ENCODE results near the gene XAB2.
"Not testable (repeated sequence)": the region's sequence is repeated elsewhere in the genome, so short reads cannot be mapped to it uniquely, and the experiment has no call there.

Gene XAB2

DNA sequence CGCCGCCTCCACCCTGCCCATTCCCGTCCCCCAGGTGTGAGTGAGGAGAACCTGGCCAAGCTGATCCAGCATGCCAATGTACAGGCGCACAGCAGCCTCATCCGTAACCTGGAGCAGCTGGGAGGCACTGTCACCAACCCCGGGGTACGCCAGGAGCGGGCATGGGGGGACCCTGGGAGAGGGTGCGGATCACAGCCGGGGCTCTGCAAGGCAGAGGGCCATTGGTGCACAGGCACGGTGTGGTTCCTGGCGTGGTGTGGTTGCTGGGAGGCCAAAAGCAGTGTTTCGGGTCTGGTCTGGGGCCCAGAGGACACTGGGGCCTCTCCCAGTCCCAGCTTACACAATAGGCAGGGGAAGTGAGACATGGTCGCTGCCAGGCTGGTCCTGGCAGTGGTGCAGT is 15.8 kb upstream of the XAB2 start:
- in situ Hi-C loops (cut with HindIII; ENCODE audit: low sequenced_read_pairs): no loop called here
- DNase-seq (ENCODE audit: low read depth, low spot score): no peak
- TF ChIP-seq, protein P1, sequence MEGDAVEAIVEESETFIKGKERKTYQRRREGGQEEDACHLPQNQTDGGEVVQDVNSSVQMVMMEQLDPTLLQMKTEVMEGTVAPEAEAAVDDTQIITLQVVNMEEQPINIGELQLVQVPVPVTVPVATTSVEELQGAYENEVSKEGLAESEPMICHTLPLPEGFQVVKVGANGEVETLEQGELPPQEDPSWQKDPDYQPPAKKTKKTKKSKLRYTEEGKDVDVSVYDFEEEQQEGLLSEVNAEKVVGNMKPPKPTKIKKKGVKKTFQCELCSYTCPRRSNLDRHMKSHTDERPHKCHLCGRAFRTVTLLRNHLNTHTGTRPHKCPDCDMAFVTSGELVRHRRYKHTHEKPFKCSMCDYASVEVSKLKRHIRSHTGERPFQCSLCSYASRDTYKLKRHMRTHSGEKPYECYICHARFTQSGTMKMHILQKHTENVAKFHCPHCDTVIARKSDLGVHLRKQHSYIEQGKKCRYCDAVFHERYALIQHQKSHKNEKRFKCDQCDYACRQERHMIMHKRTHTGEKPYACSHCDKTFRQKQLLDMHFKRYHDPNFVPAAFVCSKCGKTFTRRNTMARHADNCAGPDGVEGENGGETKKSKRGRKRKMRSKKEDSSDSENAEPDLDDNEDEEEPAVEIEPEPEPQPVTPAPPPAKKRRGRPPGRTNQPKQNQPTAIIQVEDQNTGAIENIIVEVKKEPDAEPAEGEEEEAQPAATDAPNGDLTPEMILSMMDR (IDR thresholded peaks at IDR 0.05; ENCODE audit: low read depth, low read length): no peak
- no peak overlapping the region for H3K4me3 ChIP-seq (ENCODE audit: low read depth, low read length)

DNA sequence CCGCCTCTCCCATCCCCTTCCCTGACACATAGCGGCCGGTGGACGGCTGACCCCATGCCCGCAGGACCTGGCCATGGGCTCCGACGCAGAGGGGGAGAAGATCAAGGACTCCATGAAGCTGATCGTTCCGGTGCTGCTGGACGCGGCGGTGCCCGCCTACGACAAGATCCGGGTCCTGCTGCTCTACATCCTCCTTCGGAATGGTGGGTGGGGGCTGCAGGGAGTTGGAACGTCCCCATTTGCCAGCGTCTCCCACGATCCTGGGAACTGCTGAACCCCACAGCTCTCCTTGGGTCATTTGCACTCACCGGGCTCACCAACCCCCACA is 15.2 kb upstream of the XAB2 start:
- TF ChIP-seq, protein P1 (IDR thresholded peaks at IDR 0.05; ENCODE audit: low read depth, low read length): no peak
- no peak for DNase-seq (ENCODE audit: low read depth, low spot score)
- in situ Hi-C loops (cut with HindIII; ENCODE audit: low sequenced_read_pairs): no loop called here
- no peak overlapping the region for H3K4me3 ChIP-seq (ENCODE audit: low read depth, low read length)

DNA sequence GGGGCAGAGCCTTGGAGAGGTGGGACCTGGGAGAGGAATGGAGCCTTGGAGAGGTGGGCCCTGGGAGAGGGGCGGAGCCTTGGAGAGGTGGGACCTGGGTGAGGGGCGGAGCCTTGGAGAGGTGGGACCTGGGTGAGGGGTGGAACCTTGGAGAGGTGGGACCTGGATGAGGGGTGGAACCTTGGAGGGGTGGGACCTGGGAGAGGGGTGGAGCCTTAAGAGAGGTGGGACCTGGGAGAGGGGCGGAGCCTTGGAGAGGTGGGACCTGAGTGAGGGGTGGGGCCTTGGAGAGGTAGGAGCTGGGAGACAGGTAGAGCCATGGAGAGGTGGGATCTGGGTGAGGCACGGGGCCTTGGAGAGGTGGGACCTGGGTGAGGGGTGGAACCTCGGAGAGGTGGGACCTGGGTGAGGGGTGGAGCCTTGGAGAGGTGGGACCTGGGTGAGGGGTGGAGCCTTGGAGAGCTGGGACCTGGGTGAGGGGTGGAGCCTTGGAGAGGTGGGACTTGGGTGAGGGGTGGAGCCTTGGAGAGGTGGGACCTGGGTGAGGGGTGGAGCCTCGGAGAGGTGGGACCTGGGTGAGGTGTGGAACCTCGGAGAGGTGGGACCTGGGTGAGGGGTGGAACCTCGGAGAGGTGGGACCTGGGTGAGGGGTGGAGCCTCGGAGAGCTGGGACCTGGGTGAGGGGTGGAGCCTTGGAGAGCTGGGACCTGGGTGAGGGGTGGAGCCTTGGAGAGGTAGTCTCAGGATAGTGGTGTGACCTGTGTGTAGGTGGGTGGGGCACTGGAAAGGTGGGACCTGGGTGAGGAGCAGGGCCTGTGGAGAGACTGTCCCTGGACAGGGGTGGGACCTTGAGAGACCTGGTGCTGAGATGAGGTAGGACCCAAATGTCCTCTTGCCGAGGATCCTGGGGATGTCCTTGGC is 14.5 kb upstream of the XAB2 start:
- DNase-seq (ENCODE audit: low read depth, low spot score); in situ Hi-C loops (cut with HindIII; ENCODE audit: low sequenced_read_pairs); H3K4me3 ChIP-seq (ENCODE audit: low read depth, low read length): not testable (repeated sequence)

DNA sequence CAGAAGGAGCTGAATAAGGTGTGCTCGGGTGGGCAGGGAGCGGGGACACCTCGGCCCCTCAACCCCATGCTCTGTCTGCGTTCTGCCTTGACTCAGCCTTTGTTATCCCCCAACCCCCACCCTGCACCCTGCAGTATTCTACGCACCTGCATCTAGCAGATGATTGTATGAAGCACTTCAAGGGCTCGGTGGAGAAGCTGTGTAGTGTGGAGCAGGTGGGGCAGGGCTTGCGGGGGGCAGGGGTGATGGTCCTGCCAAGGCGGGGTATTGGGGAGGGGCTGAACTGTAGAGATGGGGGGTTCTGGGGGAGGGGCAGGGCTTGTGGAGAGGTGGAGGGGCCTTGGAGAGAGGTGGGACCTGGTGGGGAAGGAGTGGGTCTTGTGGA is 13.7 kb upstream of the XAB2 start:
- in situ Hi-C loops (cut with HindIII; ENCODE audit: low sequenced_read_pairs): no loop called here
- H3K4me3 ChIP-seq (ENCODE audit: low read depth, low read length): no peak overlapping the region
- TF ChIP-seq, protein P1 (IDR thresholded peaks at IDR 0.05; ENCODE audit: low read depth, low read length): no peak
- no peak for DNase-seq (ENCODE audit: low read depth, low spot score)

DNA sequence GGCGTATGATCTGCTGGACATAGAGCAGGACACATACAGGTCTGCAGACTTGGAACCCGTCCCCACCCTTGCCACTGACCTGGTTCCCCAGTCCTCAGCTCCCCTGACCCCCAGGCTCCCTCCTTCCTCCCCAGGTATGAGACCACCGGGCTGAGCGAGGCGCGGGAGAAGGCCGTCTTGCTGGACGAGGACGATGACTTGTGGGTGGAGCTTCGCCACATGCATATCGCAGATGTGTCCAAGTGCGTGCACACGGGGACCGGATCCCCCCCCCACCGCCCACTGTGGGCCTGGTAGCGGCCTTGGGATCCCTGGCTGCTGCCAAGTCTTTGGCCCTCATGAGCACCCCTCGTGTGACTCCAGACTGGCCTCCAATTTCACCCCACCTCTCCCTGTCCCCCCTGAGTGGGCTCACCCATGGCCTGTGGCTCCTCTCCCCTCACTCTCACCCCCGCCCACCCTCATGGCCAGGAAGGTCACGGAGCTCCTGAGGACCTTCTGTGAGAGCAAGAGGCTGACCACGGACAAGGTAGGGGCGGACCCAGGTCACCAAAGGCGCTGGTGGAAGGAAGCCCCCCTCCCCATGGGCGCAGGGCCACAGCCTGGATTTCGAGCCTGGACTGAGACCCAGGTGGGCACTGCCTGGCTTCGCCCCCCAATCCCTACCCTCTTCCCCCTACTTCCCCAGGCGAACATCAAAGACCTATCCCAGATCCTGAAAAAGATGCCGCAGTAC is 13.1 kb upstream of the XAB2 start:
- TF ChIP-seq, protein P1 (IDR thresholded peaks at IDR 0.05; ENCODE audit: low read depth, low read length): no peak
- no peak overlapping the region for H3K4me3 ChIP-seq (ENCODE audit: low read depth, low read length)
- in situ Hi-C loops (cut with HindIII; ENCODE audit: low sequenced_read_pairs): no loop called here
- DNase-seq (ENCODE audit: low read depth, low spot score): no peak

DNA sequence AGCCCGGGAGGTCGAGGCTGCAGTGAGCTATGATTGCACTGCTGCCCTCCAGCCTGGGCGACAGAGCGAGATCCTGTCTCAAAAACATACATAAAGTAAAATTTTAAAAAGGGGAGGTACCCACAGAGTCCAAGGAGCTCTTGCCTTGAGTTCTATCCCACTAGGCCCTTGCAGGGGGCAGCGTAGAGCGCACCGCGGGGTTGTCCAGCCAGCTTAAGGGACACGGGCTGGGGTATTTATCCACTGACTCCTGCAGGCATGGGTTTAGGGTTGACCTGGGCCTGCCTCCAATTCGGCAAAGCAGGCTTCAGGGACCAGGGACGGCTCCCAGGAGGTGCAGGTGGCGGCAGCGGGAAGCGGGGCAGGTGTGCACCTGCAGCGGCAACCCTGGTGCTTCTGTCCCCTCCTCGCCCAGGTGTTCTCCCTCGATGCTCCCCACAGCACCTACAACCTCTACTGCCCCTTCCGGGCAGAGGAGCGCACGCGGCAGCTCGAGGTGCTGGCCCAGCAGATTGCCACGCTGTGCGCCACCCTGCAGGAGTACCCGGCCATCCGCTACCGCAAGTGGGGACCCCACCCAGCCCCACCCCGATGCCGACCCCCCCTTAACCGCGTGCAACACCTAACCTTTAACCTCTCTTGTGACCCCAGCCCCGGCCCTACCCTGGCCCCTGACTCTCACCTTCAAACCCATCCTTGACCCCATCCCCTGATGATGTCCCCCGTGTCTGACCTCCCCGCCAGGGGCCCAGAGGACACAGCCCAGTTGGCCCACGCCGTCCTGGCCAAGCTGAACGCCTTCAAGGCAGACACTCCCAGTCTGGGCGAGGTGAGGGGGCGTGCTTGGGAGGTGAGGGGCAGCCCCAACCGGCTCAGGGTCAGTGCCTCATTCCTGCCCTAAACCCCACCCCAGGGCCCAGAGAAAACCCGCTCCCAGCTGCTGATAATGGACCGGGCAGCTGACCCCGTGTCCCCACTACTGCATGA is 12.2 kb upstream of the XAB2 start:
- in situ Hi-C loops (cut with HindIII; ENCODE audit: low sequenced_read_pairs): no loop called here
- DNase-seq (ENCODE audit: low read depth, low spot score): no peak
- TF ChIP-seq, protein P1 (IDR thresholded peaks at IDR 0.05; ENCODE audit: low read depth, low read length): no peak
- H3K4me3 ChIP-seq (ENCODE audit: low read depth, low read length): no peak overlapping the region

All from astrocyte of the spinal cord (primary cell).